PC-3 (cell line): ENCODE measurements around the gene PLXNA4.

Experiments used
- CTCF ChIP-seq: fragments of 300-600 bp; sonication (generic); conservative IDR thresholded peaks from 2 replicates; pipeline ENCODE4 v1.5.1; 2017; ENCODE audit warnings: antibody characterized with exemption, low read depth, mild to moderate bottlenecking, low read length
- EZH2 ChIP-seq: fragments of 300-600 bp; sonication (generic); IDR thresholded peaks from one replicate; pipeline ENCODE4 v1.6.1; 2017; ENCODE audit warnings: antibody characterized with exemption, mild to moderate bottlenecking, low read length; ENCODE audit not compliant: unreplicated experiment
- EZH2phosphoT487 ChIP-seq: fragments of 300-600 bp; sonication (generic); IDR thresholded peaks from 2 replicates; pipeline ENCODE4 v1.6.1; 2018; ENCODE audit warnings: mild to moderate bottlenecking, antibody characterized with exemption, low read length, borderline replicate concordance

GRCh38 chr7:132142006-132142405 lies 434.3 kb downstream of the PLXNA4 start:
- TF ChIP-seq CTCF, result no peak
- no peak for TF ChIP-seq EZH2phosphoT487
- TF ChIP-seq EZH2, result no peak
